GM19238 (cell line): ENCODE results near the gene CIP2A.

Experiments used
- DNase-seq: peaks from one replicate; pipeline ENCODE4 v3.0.0; 2011; ENCODE audit warnings: low spot score; ENCODE audit not compliant: insufficient read length

CIP2A gene

DNA sequence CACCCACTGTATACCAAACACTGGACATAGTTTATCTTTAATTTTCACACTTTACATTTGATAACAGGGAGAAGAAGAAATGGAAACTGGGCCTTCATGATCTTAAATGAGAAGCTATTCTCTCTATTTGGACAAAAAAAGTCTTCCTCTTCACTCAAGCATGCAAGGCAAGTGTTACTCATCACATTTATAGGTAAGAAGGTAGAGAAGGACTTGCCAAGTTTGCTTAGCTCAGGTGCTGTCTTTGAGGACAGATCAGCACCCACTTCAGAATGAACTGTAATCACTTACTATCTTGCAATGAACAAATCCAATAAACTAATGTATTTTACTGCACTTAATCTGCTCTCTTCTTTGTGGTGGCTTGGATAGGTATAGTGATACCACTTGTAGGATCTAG lies 77.7 kb downstream of the CIP2A start:
- no peak for DNase-seq

- DNase-seq = no peak
Measured at GRCh38 chr3:108511055-108511454, 78.2 kb downstream of the CIP2A start.

DNA sequence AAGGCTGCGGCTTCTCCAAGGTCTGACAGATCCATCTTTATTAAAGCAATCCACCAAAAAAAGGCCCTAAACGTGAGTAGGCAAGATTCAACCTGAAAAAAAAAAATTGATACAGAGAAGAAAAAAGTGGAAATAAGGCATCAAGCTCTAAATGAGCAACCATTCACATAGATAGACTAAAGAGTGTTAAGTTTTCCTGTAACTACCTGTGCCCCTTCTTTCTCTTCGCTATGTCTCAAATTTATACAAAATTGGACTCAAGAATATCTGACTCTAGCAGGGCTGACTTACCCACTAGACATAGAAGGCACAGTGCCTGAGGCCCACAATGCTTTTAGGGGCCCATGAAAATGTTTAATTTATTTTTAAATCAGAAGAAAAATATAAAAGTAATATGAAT lies 78.7 kb downstream of the CIP2A start, which contains the start of gene MYH15:
MYH15 (minus strand) TSS at position 101 of the 400 bp plus-strand sequence; CDS start at position 35, 66 bp downstream.
- no peak for DNase-seq

- DNase-seq = no peak
Measured at GRCh38 chr3:108509871-108510270, 79.4 kb downstream of the CIP2A start.

DNA sequence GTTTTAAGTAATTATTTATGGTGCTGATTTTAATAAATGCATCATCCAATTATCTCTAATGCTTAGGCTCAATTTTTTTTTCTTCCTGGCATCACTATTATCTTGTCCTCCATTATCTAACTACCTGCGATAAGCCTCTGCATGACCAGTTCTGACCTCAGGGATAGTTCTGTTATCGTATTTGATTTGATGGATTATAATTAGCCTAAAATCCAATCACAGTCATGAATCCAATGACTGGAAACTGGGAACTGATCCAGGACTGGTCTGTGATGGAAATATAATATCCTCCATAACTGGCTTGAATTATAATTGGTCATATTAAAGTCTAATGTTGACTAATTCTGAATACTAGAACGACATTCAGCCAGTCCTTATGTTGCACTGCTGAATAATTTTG lies 80.0 kb downstream of the CIP2A start:
- no peak for DNase-seq

DNA sequence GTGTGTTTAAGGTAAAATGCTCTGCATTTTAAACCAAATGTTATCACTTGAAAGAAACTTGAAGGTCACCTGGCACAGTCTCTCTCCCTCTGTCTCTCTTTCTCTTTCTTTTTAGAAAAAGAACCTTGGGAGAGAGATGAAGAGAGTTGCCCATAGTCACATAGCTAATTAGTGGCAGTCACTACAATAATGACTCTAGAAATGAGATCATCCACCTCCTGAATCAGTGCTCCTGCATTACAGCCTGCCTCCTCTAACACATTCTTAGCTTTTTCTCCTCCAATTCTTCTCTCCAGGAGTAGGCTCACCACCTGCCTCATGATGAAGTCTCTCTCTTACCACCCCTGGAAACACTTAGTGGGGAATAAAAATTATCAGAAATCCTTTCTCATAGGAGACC lies 81.3 kb downstream of the CIP2A start:
- no peak for DNase-seq

- DNase-seq = no peak
Measured at GRCh38 chr3:108505811-108506210, 83.4 kb downstream of the CIP2A start.

GRCh38 chr3:108503722-108504121 lies 85.5 kb downstream of the CIP2A start:
- DNase-seq = no peak

- no peak for DNase-seq
Measured at GRCh38 chr3:108501535-108501934, 87.7 kb downstream of the CIP2A start.

DNA sequence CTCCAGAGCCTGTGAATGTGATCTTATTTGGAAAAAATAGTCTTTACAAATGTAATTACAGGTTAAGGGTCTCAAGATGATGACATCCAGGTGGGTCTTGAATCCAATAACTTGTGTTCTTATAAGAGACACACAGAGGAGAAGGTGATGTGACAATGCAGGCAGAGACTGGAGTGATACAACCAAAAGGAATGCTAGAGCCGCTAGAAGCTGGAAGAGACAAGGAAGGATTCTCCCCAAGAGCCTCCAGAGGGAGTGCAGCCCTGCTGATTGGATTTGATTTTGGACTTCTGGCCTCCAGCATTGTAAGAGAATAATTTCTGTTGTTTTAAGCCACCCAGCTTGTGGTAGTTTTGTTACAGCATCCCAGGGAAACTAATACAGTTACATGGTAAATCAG lies 88.5 kb downstream of the CIP2A start:
- no peak for DNase-seq
